GM23338 (cell line): ENCODE measurements around the gene ANGPT4. TPM values are rescaled to one million over a fixed set of nuclear protein-coding genes. Genes with fewer than 3 reads are reported as not detected.

Source experiments
- ATAC-seq: fragments of 200-7000 bp; cut with Tn5 transposase; 3 replicates; pipeline ENCODE4 v1.9.1; 2020
- DNase-seq: peaks from one replicate; pipeline ENCODE4 v3.0.0-alpha.2; 2015; ENCODE audit warnings: low spot score
- H2AFZ ChIP-seq: fragments of 200-600 bp; sonication (generic); 2 replicates; pipeline ENCODE4 v1.8.0; 2016; ENCODE audit warnings: antibody characterized with exemption, mild to moderate bottlenecking, moderate library complexity
- H3F3A ChIP-seq: fragments of 200-600 bp; sonication (generic); replicated peaks from 2 replicates; pipeline ENCODE4 v1.8.0; 2017; ENCODE audit warnings: antibody characterized with exemption, mixed run types, low read depth
- H3K27ac ChIP-seq: fragments of 200-600 bp; sonication (generic); 2 replicates; pipeline ENCODE4 v1.6.1; 2016; ENCODE audit warnings: low read depth
- H3K27me3 ChIP-seq: fragments of 200-600 bp; sonication (generic); 2 replicates; pipeline ENCODE4 v1.8.0; 2016; ENCODE audit warnings: mild to moderate bottlenecking, mixed run types, moderate library complexity; ENCODE audit not compliant: insufficient read depth
- H3K36me3 ChIP-seq: fragments of 200-600 bp; sonication (generic); 2 replicates; pipeline ENCODE4 v1.8.0; 2016; ENCODE audit warnings: mild to moderate bottlenecking; ENCODE audit not compliant: insufficient read depth
- H3K4me1 ChIP-seq: fragments of 200-600 bp; sonication (generic); 2 replicates; pipeline ENCODE4 v1.8.0; 2016; ENCODE audit warnings: mild to moderate bottlenecking, moderate library complexity; ENCODE audit not compliant: insufficient read depth
- H3K4me2 ChIP-seq: fragments of 200-600 bp; sonication (generic); 2 replicates; pipeline ENCODE4 v1.7.1; 2017; ENCODE audit warnings: mixed run types
- H3K4me3 ChIP-seq: fragments of 200-600 bp; sonication (generic); 2 replicates; pipeline ENCODE4 v1.6.1; 2016; ENCODE audit warnings: mixed run types
- H3K79me2 ChIP-seq: fragments of 200-600 bp; sonication (generic); replicated peaks from 2 replicates; pipeline ENCODE4 v1.8.0; 2017; ENCODE audit warnings: mild to moderate bottlenecking; ENCODE audit not compliant: insufficient read depth
- H3K9me2 ChIP-seq: fragments of 200-600 bp; sonication (generic); 2 replicates; pipeline ENCODE4 v1.8.0; 2017; ENCODE audit not compliant: insufficient read depth
- H4K20me1 ChIP-seq: fragments of 200-600 bp; sonication (generic); replicated peaks from 2 replicates; pipeline ENCODE4 v1.8.0; 2017; ENCODE audit warnings: mild to moderate bottlenecking; ENCODE audit not compliant: insufficient read depth
- H3K27ac Mint-ChIP-seq: 2 replicates; pipeline ENCODE4 v1.8.0; 2020; ENCODE audit warnings: inconsistent platforms, mild to moderate bottlenecking, moderate library complexity, mixed read lengths
- H3K27me3 Mint-ChIP-seq: 3 replicates; pipeline ENCODE4 v1.8.0; 2022; ENCODE audit warnings: low read depth, mild to moderate bottlenecking, moderate library complexity, mixed read lengths, inconsistent platforms; ENCODE audit not compliant: insufficient read depth, poor library complexity
- H3K36me3 Mint-ChIP-seq: 3 replicates; pipeline ENCODE4 v1.8.0; 2021; ENCODE audit warnings: low read depth, mild to moderate bottlenecking, inconsistent platforms, moderate library complexity, mixed read lengths
- H3K4me1 Mint-ChIP-seq: 3 replicates; pipeline ENCODE4 v1.8.0; 2020; ENCODE audit warnings: mild to moderate bottlenecking, inconsistent platforms, mixed read lengths
- H3K4me3 Mint-ChIP-seq: 3 replicates; pipeline ENCODE4 v1.8.0; 2021; ENCODE audit warnings: moderate library complexity, mild to moderate bottlenecking, inconsistent platforms, mixed read lengths
- H3K9me3 Mint-ChIP-seq: 3 replicates; pipeline ENCODE4 v1.8.0; 2020; ENCODE audit warnings: moderate library complexity, mild to moderate bottlenecking, inconsistent platforms, mixed read lengths
- CREB1 ChIP-seq: fragments of 250-450 bp; sonication (Bioruptor Pico); IDR thresholded peaks from 2 replicates; pipeline ENCODE4 v1.5.0; 2020; ENCODE audit warnings: low read depth, mild to moderate bottlenecking, moderate library complexity
- EZH2 ChIP-seq: fragments of 200-600 bp; sonication (generic); IDR thresholded peaks from one replicate; pipeline ENCODE4 v1.8.0; 2017; ENCODE audit warnings: antibody characterized with exemption, mild to moderate bottlenecking, low read depth; ENCODE audit not compliant: unreplicated experiment
- EZH2phosphoT487 ChIP-seq: fragments of 200-600 bp; sonication (generic); IDR thresholded peaks from one replicate; pipeline ENCODE4 v1.8.1; 2018; ENCODE audit warnings: antibody characterized with exemption; ENCODE audit not compliant: unreplicated experiment
- JUNB ChIP-seq: IDR thresholded peaks from one replicate; pipeline ENCODE4 v1.6.1; 2016; ENCODE audit warnings: antibody characterized with exemption; ENCODE audit not compliant: unreplicated experiment
- NANOG ChIP-seq: IDR thresholded peaks from 2 replicates; pipeline ENCODE4 v1.6.1; 2016; ENCODE audit warnings: antibody characterized with exemption, borderline replicate concordance
- POLR2AphosphoS5 ChIP-seq: IDR thresholded peaks from 2 replicates; pipeline ENCODE4 v1.6.1; 2016; ENCODE audit warnings: antibody characterized with exemption, low read depth
- STAT1 ChIP-seq: IDR thresholded peaks from one replicate; pipeline ENCODE4 v1.6.1; 2016; ENCODE audit warnings: antibody characterized with exemption; ENCODE audit not compliant: unreplicated experiment
- ZNF114 ChIP-seq: fragments of 250-450 bp; sonication (Bioruptor Pico); IDR thresholded peaks from 2 replicates; pipeline ENCODE4 v1.5.0; 2020; ENCODE audit warnings: mild to moderate bottlenecking, moderate library complexity
- ZNF331 ChIP-seq: fragments of 250-450 bp; sonication (Bioruptor Pico); IDR thresholded peaks from 2 replicates; pipeline ENCODE4 v1.5.0; 2020; ENCODE audit warnings: low read depth, mild to moderate bottlenecking, moderate library complexity
- polyA plus RNA-seq: library from polyadenylated mRNA; unstranded; fragments of >200 nt; fragmentation: Nextera tagmentation; extraction: Ambion mirVana; gene quantifications from 2 replicates; pipeline ENCODE4 v1.2.1, GENCODE V29; 2016
- total RNA-seq: library from RNA; depleted of rRNA; stranded (reverse); fragments of >200 nt; shearing (Covaris generic); gene quantifications from 2 replicates; pipeline ENCODE4 v1.2.3, GENCODE V29; 2014
- TF ChIP-seq, protein P1 (sequence below): fragments of 250-450 bp; sonication (Bioruptor Pico); IDR thresholded peaks from 2 replicates; pipeline ENCODE4 v1.5.0; 2020; ENCODE audit warnings: mild to moderate bottlenecking, moderate library complexity
- TF ChIP-seq, protein P2 (sequence below): IDR thresholded peaks from 2 replicates; pipeline ENCODE4 v1.6.1; 2016; ENCODE audit warnings: antibody characterized with exemption
- TF ChIP-seq, protein P3 (sequence below), 2 experiments: fragments of 200-600 bp in 1 of 2; sonication (generic) in 1 of 2; conservative IDR thresholded peaks; 2 replicates each; pipeline versions ENCODE4 v1.5.1 to v1.6.1; 2016 to 2017; ENCODE audit warnings: antibody characterized with exemption in 2 of 2, low read depth in 2 of 2, mild to moderate bottlenecking in 2 of 2, moderate library complexity in 1 of 2
- TF ChIP-seq, protein P4 (sequence below): IDR thresholded peaks from one replicate; pipeline ENCODE4 v1.6.1; 2018; ENCODE audit warnings: antibody characterized with exemption; ENCODE audit not compliant: unreplicated experiment

Gene ANGPT4
- total and polyA plus RNA-seq, 2 experiments from 2014 or later, result 0.17 TPM; not detected in 1

DNA sequence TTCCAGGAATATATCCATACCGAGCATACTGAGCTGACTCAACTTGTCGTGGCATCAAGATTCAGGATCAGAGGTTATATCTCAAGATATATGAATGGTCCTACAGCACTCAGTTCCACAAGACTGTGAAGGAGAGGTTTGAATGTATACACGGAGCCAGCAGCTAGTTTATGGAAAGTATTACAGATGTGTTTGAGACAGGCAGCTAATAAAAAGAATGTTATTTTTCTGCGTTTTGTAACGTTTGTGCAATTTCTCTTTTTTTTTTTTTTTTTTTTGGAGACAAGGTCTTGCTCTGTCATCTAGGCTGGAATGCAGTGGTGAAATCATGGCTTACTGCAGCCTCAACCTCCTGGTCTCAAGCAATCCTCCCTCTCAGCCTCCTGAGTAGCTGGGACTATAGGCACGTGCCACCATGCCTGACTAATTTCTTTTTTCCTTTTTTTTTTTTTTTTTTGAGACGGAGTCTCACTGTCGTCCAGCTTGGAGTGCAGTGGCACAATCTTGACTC lies 86.1 kb downstream of the ANGPT4 start:
- Histone ChIP-seq H4K20me1 (no peaks in the 10 kb centered on the region), H3K79me2 (no peaks in the 10 kb centered on the region), H3F3A (no peaks in the 10 kb centered on the region), H3K4me2 (no peak overlapping the region), H2AFZ (no peak overlapping the region), H3K27me3 (peaks cover 12% of the 10 kb centered on the region), H3K4me1 (peaks cover 12% of the 10 kb centered on the region), H3K27ac (no peak overlapping the region), H3K36me3 (no peaks in the 10 kb centered on the region), H3K9me2 (no peaks in the 10 kb centered on the region), H3K4me3 (no peak overlapping the region)
- TF ChIP-seq STAT1 (no peak), ZNF331 (no peak), JUNB (no peak), ZNF114 (CRISPR knock-in tag) (no peak), EZH2phosphoT487 (no peak), POLR2AphosphoS5 (no peak), CREB1 (CRISPR knock-in tag) (no peak), EZH2 (no peak), NANOG (no peak)
- TF ChIP-seq, protein P1, sequence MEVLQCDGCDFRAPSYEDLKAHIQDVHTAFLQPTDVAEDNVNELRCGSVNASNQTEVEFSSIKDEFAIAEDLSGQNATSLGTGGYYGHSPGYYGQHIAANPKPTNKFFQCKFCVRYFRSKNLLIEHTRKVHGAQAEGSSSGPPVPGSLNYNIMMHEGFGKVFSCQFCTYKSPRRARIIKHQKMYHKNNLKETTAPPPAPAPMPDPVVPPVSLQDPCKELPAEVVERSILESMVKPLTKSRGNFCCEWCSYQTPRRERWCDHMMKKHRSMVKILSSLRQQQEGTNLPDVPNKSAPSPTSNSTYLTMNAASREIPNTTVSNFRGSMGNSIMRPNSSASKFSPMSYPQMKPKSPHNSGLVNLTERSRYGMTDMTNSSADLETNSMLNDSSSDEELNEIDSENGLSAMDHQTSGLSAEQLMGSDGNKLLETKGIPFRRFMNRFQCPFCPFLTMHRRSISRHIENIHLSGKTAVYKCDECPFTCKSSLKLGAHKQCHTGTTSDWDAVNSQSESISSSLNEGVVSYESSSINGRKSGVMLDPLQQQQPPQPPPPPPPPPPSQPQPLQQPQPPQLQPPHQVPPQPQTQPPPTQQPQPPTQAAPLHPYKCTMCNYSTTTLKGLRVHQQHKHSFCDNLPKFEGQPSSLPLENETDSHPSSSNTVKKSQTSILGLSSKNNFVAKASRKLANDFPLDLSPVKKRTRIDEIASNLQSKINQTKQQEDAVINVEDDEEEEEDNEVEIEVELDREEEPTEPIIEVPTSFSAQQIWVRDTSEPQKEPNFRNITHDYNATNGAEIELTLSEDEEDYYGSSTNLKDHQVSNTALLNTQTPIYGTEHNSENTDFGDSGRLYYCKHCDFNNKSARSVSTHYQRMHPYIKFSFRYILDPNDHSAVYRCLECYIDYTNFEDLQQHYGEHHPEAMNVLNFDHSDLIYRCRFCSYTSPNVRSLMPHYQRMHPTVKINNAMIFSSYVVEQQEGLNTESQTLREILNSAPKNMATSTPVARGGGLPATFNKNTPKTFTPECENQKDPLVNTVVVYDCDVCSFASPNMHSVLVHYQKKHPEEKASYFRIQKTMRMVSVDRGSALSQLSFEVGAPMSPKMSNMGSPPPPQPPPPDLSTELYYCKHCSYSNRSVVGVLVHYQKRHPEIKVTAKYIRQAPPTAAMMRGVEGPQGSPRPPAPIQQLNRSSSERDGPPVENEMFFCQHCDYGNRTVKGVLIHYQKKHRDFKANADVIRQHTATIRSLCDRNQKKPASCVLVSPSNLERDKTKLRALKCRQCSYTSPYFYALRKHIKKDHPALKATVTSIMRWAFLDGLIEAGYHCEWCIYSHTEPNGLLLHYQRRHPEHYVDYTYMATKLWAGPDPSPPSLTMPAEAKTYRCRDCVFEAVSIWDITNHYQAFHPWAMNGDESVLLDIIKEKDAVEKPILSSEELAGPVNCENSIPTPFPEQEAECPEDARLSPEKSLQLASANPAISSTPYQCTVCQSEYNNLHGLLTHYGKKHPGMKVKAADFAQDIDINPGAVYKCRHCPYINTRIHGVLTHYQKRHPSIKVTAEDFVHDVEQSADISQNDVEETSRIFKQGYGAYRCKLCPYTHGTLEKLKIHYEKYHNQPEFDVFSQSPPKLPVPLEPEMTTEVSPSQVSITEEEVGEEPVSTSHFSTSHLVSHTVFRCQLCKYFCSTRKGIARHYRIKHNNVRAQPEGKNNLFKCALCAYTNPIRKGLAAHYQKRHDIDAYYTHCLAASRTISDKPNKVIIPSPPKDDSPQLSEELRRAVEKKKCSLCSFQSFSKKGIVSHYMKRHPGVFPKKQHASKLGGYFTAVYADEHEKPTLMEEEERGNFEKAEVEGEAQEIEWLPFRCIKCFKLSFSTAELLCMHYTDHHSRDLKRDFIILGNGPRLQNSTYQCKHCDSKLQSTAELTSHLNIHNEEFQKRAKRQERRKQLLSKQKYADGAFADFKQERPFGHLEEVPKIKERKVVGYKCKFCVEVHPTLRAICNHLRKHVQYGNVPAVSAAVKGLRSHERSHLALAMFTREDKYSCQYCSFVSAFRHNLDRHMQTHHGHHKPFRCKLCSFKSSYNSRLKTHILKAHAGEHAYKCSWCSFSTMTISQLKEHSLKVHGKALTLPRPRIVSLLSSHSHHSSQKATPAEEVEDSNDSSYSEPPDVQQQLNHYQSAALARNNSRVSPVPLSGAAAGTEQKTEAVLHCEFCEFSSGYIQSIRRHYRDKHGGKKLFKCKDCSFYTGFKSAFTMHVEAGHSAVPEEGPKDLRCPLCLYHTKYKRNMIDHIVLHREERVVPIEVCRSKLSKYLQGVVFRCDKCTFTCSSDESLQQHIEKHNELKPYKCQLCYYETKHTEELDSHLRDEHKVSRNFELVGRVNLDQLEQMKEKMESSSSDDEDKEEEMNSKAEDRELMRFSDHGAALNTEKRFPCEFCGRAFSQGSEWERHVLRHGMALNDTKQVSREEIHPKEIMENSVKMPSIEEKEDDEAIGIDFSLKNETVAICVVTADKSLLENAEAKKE (CRISPR knock-in tag), result no peak
- TF ChIP-seq, protein P2, sequence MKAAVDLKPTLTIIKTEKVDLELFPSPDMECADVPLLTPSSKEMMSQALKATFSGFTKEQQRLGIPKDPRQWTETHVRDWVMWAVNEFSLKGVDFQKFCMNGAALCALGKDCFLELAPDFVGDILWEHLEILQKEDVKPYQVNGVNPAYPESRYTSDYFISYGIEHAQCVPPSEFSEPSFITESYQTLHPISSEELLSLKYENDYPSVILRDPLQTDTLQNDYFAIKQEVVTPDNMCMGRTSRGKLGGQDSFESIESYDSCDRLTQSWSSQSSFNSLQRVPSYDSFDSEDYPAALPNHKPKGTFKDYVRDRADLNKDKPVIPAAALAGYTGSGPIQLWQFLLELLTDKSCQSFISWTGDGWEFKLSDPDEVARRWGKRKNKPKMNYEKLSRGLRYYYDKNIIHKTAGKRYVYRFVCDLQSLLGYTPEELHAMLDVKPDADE, result no peak
- TF ChIP-seq, protein P3, sequence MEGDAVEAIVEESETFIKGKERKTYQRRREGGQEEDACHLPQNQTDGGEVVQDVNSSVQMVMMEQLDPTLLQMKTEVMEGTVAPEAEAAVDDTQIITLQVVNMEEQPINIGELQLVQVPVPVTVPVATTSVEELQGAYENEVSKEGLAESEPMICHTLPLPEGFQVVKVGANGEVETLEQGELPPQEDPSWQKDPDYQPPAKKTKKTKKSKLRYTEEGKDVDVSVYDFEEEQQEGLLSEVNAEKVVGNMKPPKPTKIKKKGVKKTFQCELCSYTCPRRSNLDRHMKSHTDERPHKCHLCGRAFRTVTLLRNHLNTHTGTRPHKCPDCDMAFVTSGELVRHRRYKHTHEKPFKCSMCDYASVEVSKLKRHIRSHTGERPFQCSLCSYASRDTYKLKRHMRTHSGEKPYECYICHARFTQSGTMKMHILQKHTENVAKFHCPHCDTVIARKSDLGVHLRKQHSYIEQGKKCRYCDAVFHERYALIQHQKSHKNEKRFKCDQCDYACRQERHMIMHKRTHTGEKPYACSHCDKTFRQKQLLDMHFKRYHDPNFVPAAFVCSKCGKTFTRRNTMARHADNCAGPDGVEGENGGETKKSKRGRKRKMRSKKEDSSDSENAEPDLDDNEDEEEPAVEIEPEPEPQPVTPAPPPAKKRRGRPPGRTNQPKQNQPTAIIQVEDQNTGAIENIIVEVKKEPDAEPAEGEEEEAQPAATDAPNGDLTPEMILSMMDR (conservative IDR thresholded peaks at IDR 0.05; ENCODE audit: low read depth in 2 of 2), result no peak
- TF ChIP-seq, protein P4, sequence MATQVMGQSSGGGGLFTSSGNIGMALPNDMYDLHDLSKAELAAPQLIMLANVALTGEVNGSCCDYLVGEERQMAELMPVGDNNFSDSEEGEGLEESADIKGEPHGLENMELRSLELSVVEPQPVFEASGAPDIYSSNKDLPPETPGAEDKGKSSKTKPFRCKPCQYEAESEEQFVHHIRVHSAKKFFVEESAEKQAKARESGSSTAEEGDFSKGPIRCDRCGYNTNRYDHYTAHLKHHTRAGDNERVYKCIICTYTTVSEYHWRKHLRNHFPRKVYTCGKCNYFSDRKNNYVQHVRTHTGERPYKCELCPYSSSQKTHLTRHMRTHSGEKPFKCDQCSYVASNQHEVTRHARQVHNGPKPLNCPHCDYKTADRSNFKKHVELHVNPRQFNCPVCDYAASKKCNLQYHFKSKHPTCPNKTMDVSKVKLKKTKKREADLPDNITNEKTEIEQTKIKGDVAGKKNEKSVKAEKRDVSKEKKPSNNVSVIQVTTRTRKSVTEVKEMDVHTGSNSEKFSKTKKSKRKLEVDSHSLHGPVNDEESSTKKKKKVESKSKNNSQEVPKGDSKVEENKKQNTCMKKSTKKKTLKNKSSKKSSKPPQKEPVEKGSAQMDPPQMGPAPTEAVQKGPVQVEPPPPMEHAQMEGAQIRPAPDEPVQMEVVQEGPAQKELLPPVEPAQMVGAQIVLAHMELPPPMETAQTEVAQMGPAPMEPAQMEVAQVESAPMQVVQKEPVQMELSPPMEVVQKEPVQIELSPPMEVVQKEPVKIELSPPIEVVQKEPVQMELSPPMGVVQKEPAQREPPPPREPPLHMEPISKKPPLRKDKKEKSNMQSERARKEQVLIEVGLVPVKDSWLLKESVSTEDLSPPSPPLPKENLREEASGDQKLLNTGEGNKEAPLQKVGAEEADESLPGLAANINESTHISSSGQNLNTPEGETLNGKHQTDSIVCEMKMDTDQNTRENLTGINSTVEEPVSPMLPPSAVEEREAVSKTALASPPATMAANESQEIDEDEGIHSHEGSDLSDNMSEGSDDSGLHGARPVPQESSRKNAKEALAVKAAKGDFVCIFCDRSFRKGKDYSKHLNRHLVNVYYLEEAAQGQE, result no peak
- Mint-ChIP-seq H3K4me3 (no peak overlapping the region), H3K36me3 (no peaks in the 10 kb centered on the region; the same call in 2 of the 3 replicates), H3K4me1 (peaks cover 9% of the 10 kb centered on the region), H3K27ac (no peak overlapping the region), H3K9me3 (no peaks in the 10 kb centered on the region), H3K27me3 (peaks cover 12% of the 10 kb centered on the region)
- DNase-seq (no peak), ATAC-seq (no peak)
